ENCODE measurements around the gene HOXD3.

The HOXD3 gene

GRCh38 chr2:176151442-176152287 is 5.4 kb upstream of the HOXD3 start, which contains the start of gene HOXD4:
HOXD4 (plus strand) TSS chr2:176151550; CDS start chr2:176151634, 84 bp downstream.
- Histone ChIP-seq H2AFZ (ENCODE audit: low read depth, low read length) (no peak within 1 kb of the TSS), H3K27me3 (ENCODE audit: insufficient read depth, low read length, poor library complexity) (peaks cover 4% of the 10 kb centered on the region), H3K9ac (ENCODE audit: low read depth, low read length) (no peak within 1 kb of the TSS), H3K27ac (ENCODE audit: low read length) (no peak within 1 kb of the TSS), H3K79me2 (ENCODE audit: insufficient read depth, low read length) (no peaks in the 10 kb centered on the region), H4K20me1 (ENCODE audit: insufficient read depth, low read length) (no peaks in the 10 kb centered on the region), H3K4me1 (ENCODE audit: insufficient read depth, low read length) (no peaks in the 10 kb centered on the region), H3K4me3 (ENCODE audit: low read depth in 1 of 2, low read length in 2 of 2) (no peak within 1 kb of the TSS), H3K36me3 (ENCODE audit: insufficient read depth, low read length) (no peaks in the 10 kb centered on the region), H3K9me3 (ENCODE audit: insufficient read depth, low read length, severe bottlenecking) (no peaks in the 10 kb centered on the region), H3K4me2 (ENCODE audit: insufficient read depth, low read length) (no peak within 1 kb of the TSS)
- no peak for ATAC-seq (ENCODE audit: insufficient read depth, low read depth)
- DNase-seq, result no peak
- TF ChIP-seq, protein P1, sequence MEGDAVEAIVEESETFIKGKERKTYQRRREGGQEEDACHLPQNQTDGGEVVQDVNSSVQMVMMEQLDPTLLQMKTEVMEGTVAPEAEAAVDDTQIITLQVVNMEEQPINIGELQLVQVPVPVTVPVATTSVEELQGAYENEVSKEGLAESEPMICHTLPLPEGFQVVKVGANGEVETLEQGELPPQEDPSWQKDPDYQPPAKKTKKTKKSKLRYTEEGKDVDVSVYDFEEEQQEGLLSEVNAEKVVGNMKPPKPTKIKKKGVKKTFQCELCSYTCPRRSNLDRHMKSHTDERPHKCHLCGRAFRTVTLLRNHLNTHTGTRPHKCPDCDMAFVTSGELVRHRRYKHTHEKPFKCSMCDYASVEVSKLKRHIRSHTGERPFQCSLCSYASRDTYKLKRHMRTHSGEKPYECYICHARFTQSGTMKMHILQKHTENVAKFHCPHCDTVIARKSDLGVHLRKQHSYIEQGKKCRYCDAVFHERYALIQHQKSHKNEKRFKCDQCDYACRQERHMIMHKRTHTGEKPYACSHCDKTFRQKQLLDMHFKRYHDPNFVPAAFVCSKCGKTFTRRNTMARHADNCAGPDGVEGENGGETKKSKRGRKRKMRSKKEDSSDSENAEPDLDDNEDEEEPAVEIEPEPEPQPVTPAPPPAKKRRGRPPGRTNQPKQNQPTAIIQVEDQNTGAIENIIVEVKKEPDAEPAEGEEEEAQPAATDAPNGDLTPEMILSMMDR (IDR thresholded peaks at IDR 0.05; ENCODE audit: borderline replicate concordance, extremely low read depth, low read length, poor library complexity, severe bottlenecking), result no peak
- TF ChIP-seq EZH2 (IDR thresholded peaks at IDR 0.05; ENCODE audit: borderline replicate concordance, low read depth, low read length, severe bottlenecking), result no peak

DNA sequence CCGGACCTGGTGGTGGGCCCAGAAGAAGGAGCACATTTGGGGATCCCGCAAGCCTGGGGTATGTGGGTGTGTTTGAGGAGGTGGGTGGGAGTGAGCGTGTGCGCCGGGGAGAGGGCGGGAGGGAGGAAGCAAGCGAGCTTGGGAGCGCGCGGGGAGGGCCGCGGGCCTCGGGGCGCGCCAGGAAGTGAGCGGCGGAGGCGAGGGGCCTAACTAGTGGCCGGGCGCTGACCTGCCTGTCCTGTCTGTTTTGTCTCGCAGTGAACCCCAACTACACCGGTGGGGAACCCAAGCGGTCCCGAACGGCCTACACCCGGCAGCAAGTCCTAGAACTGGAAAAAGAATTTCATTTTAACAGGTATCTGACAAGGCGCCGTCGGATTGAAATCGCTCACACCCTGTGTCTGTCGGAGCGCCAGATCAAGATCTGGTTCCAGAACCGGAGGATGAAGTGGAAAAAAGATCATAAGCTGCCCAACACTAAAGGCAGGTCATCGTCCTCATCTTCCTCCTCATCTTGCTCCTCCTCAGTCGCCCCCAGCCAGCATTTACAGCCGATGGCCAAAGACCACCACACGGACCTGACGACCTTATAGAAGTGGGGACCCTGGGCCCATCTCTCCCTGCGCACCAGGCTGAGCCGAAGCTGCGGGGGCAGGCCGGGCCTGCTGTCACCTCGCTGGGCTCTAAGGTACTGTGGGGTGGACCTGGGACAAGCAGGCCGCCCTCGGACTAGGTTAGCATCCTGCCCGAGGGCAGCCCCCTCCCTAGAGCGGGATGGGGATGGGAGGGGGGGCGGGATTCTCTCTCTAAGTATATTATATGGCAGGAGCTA is 4.5 kb upstream of the HOXD3 start:
- DNase-seq (no peak), ATAC-seq (ENCODE audit: insufficient read depth, low read depth) (no peak)
- peaks cover 4% of the 10 kb centered on the region for H3K27me3 ChIP-seq (ENCODE audit: insufficient read depth, low read length, poor library complexity)

GRCh38 chr2:176154576-176155252 is 2.4 kb upstream of the HOXD3 start:
- Histone ChIP-seq H4K20me1 (ENCODE audit: insufficient read depth, low read length) (no peaks in the 10 kb centered on the region), H3K36me3 (ENCODE audit: insufficient read depth, low read length) (no peaks in the 10 kb centered on the region), H3K4me3 (ENCODE audit: low read depth in 1 of 2, low read length in 2 of 2) (no peak overlapping the region), H3K9ac (ENCODE audit: low read depth, low read length) (no peak overlapping the region), H3K27me3 (ENCODE audit: insufficient read depth, low read length, poor library complexity) (peaks cover 4% of the 10 kb centered on the region), H3K27ac (ENCODE audit: low read length) (no peak overlapping the region), H2AFZ (ENCODE audit: low read depth, low read length) (no peak overlapping the region), H3K4me1 (ENCODE audit: insufficient read depth, low read length) (no peaks in the 10 kb centered on the region), H3K9me3 (ENCODE audit: insufficient read depth, low read length, severe bottlenecking) (no peaks in the 10 kb centered on the region), H3K79me2 (ENCODE audit: insufficient read depth, low read length) (no peaks in the 10 kb centered on the region), H3K4me2 (ENCODE audit: insufficient read depth, low read length) (no peak overlapping the region)
- no peak for TF ChIP-seq EZH2 (IDR thresholded peaks at IDR 0.05; ENCODE audit: borderline replicate concordance, low read depth, low read length, severe bottlenecking)
- TF ChIP-seq, protein P1 (IDR thresholded peaks at IDR 0.05; ENCODE audit: borderline replicate concordance, extremely low read depth, low read length, poor library complexity, severe bottlenecking), result no peak
- no peak for ATAC-seq (ENCODE audit: insufficient read depth, low read depth)
- DNase-seq, result no peak

More for the DNA sequence above, 4.5 kb upstream of the HOXD3 start:
- Histone ChIP-seq H3K4me1 (ENCODE audit: insufficient read depth, low read length) (no peaks in the 10 kb centered on the region), H3K36me3 (ENCODE audit: insufficient read depth, low read length) (no peaks in the 10 kb centered on the region), H4K20me1 (ENCODE audit: insufficient read depth, low read length) (no peaks in the 10 kb centered on the region), H3K79me2 (ENCODE audit: insufficient read depth, low read length) (no peaks in the 10 kb centered on the region), H3K4me2 (ENCODE audit: insufficient read depth, low read length) (no peak overlapping the region), H3K9me3 (ENCODE audit: insufficient read depth, low read length, severe bottlenecking) (no peaks in the 10 kb centered on the region), H3K9ac (ENCODE audit: low read depth, low read length) (no peak overlapping the region), H3K27ac (ENCODE audit: low read length) (no peak overlapping the region), H2AFZ (ENCODE audit: low read depth, low read length) (no peak overlapping the region), H3K4me3 (ENCODE audit: low read depth in 1 of 2, low read length in 2 of 2) (no peak overlapping the region)
- TF ChIP-seq, protein P1 (IDR thresholded peaks at IDR 0.05; ENCODE audit: borderline replicate concordance, extremely low read depth, low read length, poor library complexity, severe bottlenecking), result no peak
- no peak for TF ChIP-seq EZH2 (IDR thresholded peaks at IDR 0.05; ENCODE audit: borderline replicate concordance, low read depth, low read length, severe bottlenecking)
